Measurements from ENCODE around the gene SH3BGRL3.

SH3BGRL3 gene

GRCh38 chr1:26278303-26278702, 1.6 kb upstream of the SH3BGRL3 start:
- Histone ChIP-seq H3K9me3 (ENCODE audit: control insufficient read depth, insufficient read depth, low read length) (no peaks in the 10 kb centered on the region), H3K9me2 (replicated peaks; ENCODE audit: control insufficient read depth, low read length) (no peaks in the 10 kb centered on the region), H3F3A (ENCODE audit: control insufficient read depth, insufficient read depth) (peaks cover 14% of the 10 kb centered on the region), H3K27me3 (ENCODE audit: control insufficient read depth, low read length) (no peaks in the 10 kb centered on the region), H4K20me1 (ENCODE audit: control insufficient read depth, insufficient read depth, low read depth, low read length) (peaks cover 2% of the 10 kb centered on the region; the same call in 1 of the 2 replicates), H3K4me3 (ENCODE audit: low read length) (no peak overlapping the region; the same call in 1 of the 2 replicates), H3K79me2 (ENCODE audit: control insufficient read depth, low read length) (peaks cover 8% of the 10 kb centered on the region; the same call in 1 of the 2 replicates), H3K27ac (ENCODE audit: low read depth, low read length) (no peak overlapping the region), H3K36me3 (ENCODE audit: control insufficient read depth, low read length) (peaks cover 59% of the 10 kb centered on the region), H3K4me2 (ENCODE audit: low read length) (peak overlapping the region; percentile 99; the same call in 1 of the 2 replicates), H3K4me1 (ENCODE audit: control insufficient read depth, low read length) (peaks cover 37% of the 10 kb centered on the region)
- TF ChIP-seq CTCF (IDR thresholded peaks at IDR 0.05; ENCODE audit: low read depth, low read length, poor library complexity, severe bottlenecking) (no peak), EZH2phosphoT487 (IDR thresholded peaks at IDR 0.05; ENCODE audit: borderline replicate concordance, low read length) (no peak)

- H3F3A ChIP-seq (ENCODE audit: control insufficient read depth, insufficient read depth): peaks cover 13% of the 10 kb centered on the region
- no peaks in the 10 kb centered on the region for H3K9me3 ChIP-seq (ENCODE audit: control insufficient read depth, insufficient read depth, low read length)
- H3K4me1 ChIP-seq (ENCODE audit: control insufficient read depth, low read length): peaks cover 37% of the 10 kb centered on the region
- peaks cover 8% of the 10 kb centered on the region; the same call in 1 of the 2 replicates for H3K79me2 ChIP-seq (ENCODE audit: control insufficient read depth, low read length)
- peak overlapping the region; percentile 92 for H3K4me3 ChIP-seq (ENCODE audit: low read length)
- peak overlapping the region; percentile 99 for H3K4me2 ChIP-seq (ENCODE audit: low read length)
- TF ChIP-seq CTCF (IDR thresholded peaks at IDR 0.05; ENCODE audit: low read depth, low read length, poor library complexity, severe bottlenecking) (no peak), EZH2phosphoT487 (IDR thresholded peaks at IDR 0.05; ENCODE audit: borderline replicate concordance, low read length) (no peak)
- H3K36me3 ChIP-seq (ENCODE audit: control insufficient read depth, low read length): peaks cover 58% of the 10 kb centered on the region
- no peaks in the 10 kb centered on the region for H3K9me2 ChIP-seq (replicated peaks; ENCODE audit: control insufficient read depth, low read length)
- H3K27me3 ChIP-seq (ENCODE audit: control insufficient read depth, low read length): no peaks in the 10 kb centered on the region
- H3K27ac ChIP-seq (ENCODE audit: low read depth, low read length): peak overlapping the region; percentile 41
- H4K20me1 ChIP-seq (ENCODE audit: control insufficient read depth, insufficient read depth, low read depth, low read length): peaks cover 2% of the 10 kb centered on the region; the same call in 1 of the 2 replicates
Observed at GRCh38 chr1:26278724-26279455, 996 bp upstream of the SH3BGRL3 start.

GRCh38 chr1:26280333-26281042, 602 bp downstream of the SH3BGRL3 start:
- Histone ChIP-seq H3K79me2 (ENCODE audit: control insufficient read depth, low read length) (peaks cover 8% of the 10 kb centered on the region; the same call in 1 of the 2 replicates), H3K4me1 (ENCODE audit: control insufficient read depth, low read length) (peaks cover 36% of the 10 kb centered on the region), H3K27me3 (ENCODE audit: control insufficient read depth, low read length) (no peaks in the 10 kb centered on the region), H4K20me1 (ENCODE audit: control insufficient read depth, insufficient read depth, low read depth, low read length) (no peaks in the 10 kb centered on the region), H3K4me2 (ENCODE audit: low read length) (peak overlapping the region; percentile 99), H3K4me3 (ENCODE audit: low read length) (peak overlapping the region; percentile 92), H3K9me3 (ENCODE audit: control insufficient read depth, insufficient read depth, low read length) (no peaks in the 10 kb centered on the region), H3K36me3 (ENCODE audit: control insufficient read depth, low read length) (peaks cover 42% of the 10 kb centered on the region), H3K9me2 (replicated peaks; ENCODE audit: control insufficient read depth, low read length) (no peaks in the 10 kb centered on the region), H3F3A (ENCODE audit: control insufficient read depth, insufficient read depth) (peaks cover 3% of the 10 kb centered on the region; the same call in 1 of the 2 replicates), H3K27ac (ENCODE audit: low read depth, low read length) (peak overlapping the region; percentile 41; the same call in 1 of the 2 replicates)
- TF ChIP-seq CTCF (IDR thresholded peaks at IDR 0.05; ENCODE audit: low read depth, low read length, poor library complexity, severe bottlenecking) (no peak), EZH2phosphoT487 (IDR thresholded peaks at IDR 0.05; ENCODE audit: borderline replicate concordance, low read length) (no peak)
